Gastroesophageal sphincter (tissue), 4 donors: ENCODE measurements around the gene PNKP. TPM values are rescaled to one million over a fixed set of nuclear protein-coding genes. Genes with fewer than 3 reads are reported as not detected.

Source experiments
- ATAC-seq: fragments of 150-250 bp; one replicate; pipeline ENCODE4 v1.9.1; 2016; ENCODE audit warnings: mild to moderate bottlenecking, moderate library complexity
- H3K27ac ChIP-seq, 4 donors: fragments of 200-600 bp; sonication (generic) in 3 of 4; 1 replicate in 3 of 4; 2 replicates in 1 of 4; pipeline ENCODE4 v1.5.1; 2016 to 2019
- H3K27me3 ChIP-seq: fragments of 200-600 bp; sonication (generic); one replicate; pipeline ENCODE4 v1.5.1; 2019
- H3K36me3 ChIP-seq, 2 donors: fragments of 200-600 bp; sonication (generic); one replicate each; pipeline ENCODE4 v1.5.1; 2019; ENCODE audit warnings: control low read depth in 1 of 2
- H3K4me1 ChIP-seq, 3 donors: fragments of 200-600 bp; sonication (generic); 1 replicate in 2 of 3; 2 replicates in 1 of 3; pipeline ENCODE4 v1.5.1; 2016 to 2019; ENCODE audit warnings: control low read depth in 2 of 3
- H3K4me3 ChIP-seq, 2 donors: fragments of 200-600 bp; sonication (generic); one replicate each; pipeline ENCODE4 v1.5.1; 2019; ENCODE audit warnings: mild to moderate bottlenecking in 1 of 2, moderate library complexity in 1 of 2
- H3K9me3 ChIP-seq, 3 donors: fragments of 200-600 bp; sonication (generic); one replicate each; pipeline ENCODE4 v1.5.1; 2017 to 2019; ENCODE audit warnings: control low read depth in 2 of 3
- EP300 ChIP-seq: sonication (generic); formaldehyde crosslinking; IDR thresholded peaks from one replicate; pipeline ENCODE4 v1.6.1; 2017; ENCODE audit warnings: antibody characterized with exemption, mild to moderate bottlenecking
- POLR2A ChIP-seq, 2 donors: fragments of 450-650 bp; IDR thresholded peaks; one replicate each; pipeline ENCODE4 v1.6.1; 2017; ENCODE audit warnings: antibody characterized with exemption in 2 of 2, mild to moderate bottlenecking in 2 of 2, moderate library complexity in 1 of 2
- POLR2AphosphoS5 ChIP-seq: sonication (generic); formaldehyde crosslinking; IDR thresholded peaks from one replicate; pipeline ENCODE4 v1.6.1; 2017; ENCODE audit warnings: antibody characterized with exemption
- WGBS, 2 donors: methylation state at CpG; one replicate each; pipeline ENCODE4 v1.1.5; 2018; ENCODE audit warnings: low coverage in 1 of 2; 5-methylcytosine and 5-hydroxymethylcytosine counted together
- total RNA-seq, 4 donors: library from RNA; depleted of rRNA; stranded (reverse); fragments of >200 nt; gene quantifications; one replicate each; pipeline ENCODE4 v1.1.0, GENCODE V29; 2016
- TF ChIP-seq, protein P1 (sequence below), 4 experiments: fragments of 200-600 bp in 2 of 4; fragments of 450-650 bp in 2 of 4; sonication (generic) in 1 of 4; IDR thresholded peaks; one replicate each; pipeline ENCODE4 v1.5.1; 2017 to 2019; ENCODE audit warnings: antibody characterized with exemption in 4 of 4, mild to moderate bottlenecking in 2 of 4, moderate library complexity in 2 of 4

PNKP gene
- total RNA-seq, 4 donors from 2014 or later: 12.5 to 64.3 (median 29.4) TPM

- ATAC-seq: no peak
- Histone ChIP-seq H3K36me3 (peaks cover 0 to 27% of the 10 kb centered on the region in 2 donors), H3K27ac (no peak overlapping the region), H3K9me3 (no peaks in the 10 kb centered on the region), H3K27me3 (no peaks in the 10 kb centered on the region), H3K4me3 (no peak overlapping the region), H3K4me1 (no peaks in the 10 kb centered on the region)
- 80 to 100% methylated on average over 2 of the region's 3 CpGs for WGBS, 2 donors
- no peak for TF ChIP-seq POLR2AphosphoS5
- no peak for TF ChIP-seq POLR2A (IDR thresholded peaks at IDR 0.05)
- TF ChIP-seq, protein P1, sequence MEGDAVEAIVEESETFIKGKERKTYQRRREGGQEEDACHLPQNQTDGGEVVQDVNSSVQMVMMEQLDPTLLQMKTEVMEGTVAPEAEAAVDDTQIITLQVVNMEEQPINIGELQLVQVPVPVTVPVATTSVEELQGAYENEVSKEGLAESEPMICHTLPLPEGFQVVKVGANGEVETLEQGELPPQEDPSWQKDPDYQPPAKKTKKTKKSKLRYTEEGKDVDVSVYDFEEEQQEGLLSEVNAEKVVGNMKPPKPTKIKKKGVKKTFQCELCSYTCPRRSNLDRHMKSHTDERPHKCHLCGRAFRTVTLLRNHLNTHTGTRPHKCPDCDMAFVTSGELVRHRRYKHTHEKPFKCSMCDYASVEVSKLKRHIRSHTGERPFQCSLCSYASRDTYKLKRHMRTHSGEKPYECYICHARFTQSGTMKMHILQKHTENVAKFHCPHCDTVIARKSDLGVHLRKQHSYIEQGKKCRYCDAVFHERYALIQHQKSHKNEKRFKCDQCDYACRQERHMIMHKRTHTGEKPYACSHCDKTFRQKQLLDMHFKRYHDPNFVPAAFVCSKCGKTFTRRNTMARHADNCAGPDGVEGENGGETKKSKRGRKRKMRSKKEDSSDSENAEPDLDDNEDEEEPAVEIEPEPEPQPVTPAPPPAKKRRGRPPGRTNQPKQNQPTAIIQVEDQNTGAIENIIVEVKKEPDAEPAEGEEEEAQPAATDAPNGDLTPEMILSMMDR (IDR thresholded peaks at IDR 0.05): no peak
- TF ChIP-seq EP300: no peak
Observed at GRCh38 chr19:49843265-49843664, 24.1 kb downstream of the PNKP start.

DNA sequence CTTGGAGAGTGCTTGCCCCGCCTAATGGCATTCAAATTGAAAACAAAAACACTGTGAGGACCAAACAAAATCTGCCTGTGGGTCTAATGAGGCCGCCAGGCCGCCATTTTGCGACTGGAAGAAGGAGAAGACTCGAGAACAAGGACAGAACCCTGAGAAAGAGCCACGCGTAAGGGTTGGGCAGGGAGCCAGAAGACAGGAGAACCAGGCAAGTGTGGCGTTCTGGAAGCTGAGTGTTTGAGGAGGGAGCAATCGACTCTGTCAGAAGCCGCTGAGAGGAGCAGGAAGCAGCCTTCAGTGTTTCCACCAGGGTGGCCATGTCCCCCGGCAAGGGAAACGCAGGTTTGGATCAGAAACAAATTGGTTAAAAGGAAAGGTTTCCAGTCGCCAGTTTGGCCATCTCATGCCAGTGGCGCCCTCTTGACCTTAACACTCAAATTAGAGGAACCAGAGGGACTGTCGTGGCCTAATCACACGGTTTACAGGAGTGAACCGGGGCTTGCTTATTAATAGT, 26.6 kb downstream of the PNKP start:
- TF ChIP-seq POLR2A (IDR thresholded peaks at IDR 0.05) (no peak), POLR2AphosphoS5 (no peak), EP300 (no peak)
- TF ChIP-seq, protein P1 (IDR thresholded peaks at IDR 0.05): no peak
- no peak for ATAC-seq
- H3K4me3 ChIP-seq: no peak overlapping the region
- no peaks in the 10 kb centered on the region for H3K27me3 ChIP-seq
- H3K27ac ChIP-seq: no peak overlapping the region
- H3K36me3 ChIP-seq: peaks cover 0 to 52% of the 10 kb centered on the region in 2 donors
- no peaks in the 10 kb centered on the region for H3K4me1 ChIP-seq
- H3K9me3 ChIP-seq: no peaks in the 10 kb centered on the region
- WGBS, 2 donors: 81% methylated on average over 9 to 17 of the region's 17 CpGs

DNA sequence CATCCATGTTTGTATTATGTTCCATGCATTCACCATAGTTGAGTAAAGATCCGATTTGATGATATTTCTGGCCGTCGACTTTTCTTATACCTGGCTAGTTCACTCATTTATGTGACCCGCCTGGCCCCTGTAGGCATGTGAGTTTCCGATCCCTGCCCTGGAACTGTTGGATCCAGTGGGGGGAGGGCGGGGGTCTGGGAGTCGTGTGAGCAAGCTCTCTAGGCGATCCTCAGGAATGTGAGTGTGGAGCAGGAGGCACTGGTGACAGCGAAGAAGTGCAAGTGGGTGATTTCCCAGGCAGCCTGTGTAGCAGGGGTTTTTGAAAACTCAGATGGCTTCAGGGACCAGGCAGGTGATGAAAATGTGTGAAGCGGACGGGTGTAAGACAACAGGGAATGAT, 27.1 kb downstream of the PNKP start:
- peaks cover 0 to 57% of the 10 kb centered on the region in 2 donors for H3K36me3 ChIP-seq
- H3K27ac ChIP-seq: no peak overlapping the region
- ATAC-seq: no peak
- no peaks in the 10 kb centered on the region for H3K9me3 ChIP-seq
- TF ChIP-seq POLR2A (IDR thresholded peaks at IDR 0.05) (no peak), POLR2AphosphoS5 (no peak), EP300 (no peak)
- TF ChIP-seq, protein P1 (IDR thresholded peaks at IDR 0.05): no peak
- H3K4me1 ChIP-seq: no peaks in the 10 kb centered on the region
- no peaks in the 10 kb centered on the region for H3K27me3 ChIP-seq
- WGBS, 2 donors: 77 to 90% methylated on average over 5 to 9 of the region's 11 CpGs
- no peak overlapping the region for H3K4me3 ChIP-seq

GRCh38 chr19:49839713-49840112, 27.7 kb downstream of the PNKP start:
- no peak for ATAC-seq
- WGBS, 2 donors: 80 to 95% methylated on average over 3 to 8 of the region's 11 CpGs
- TF ChIP-seq EP300 (no peak), POLR2A (IDR thresholded peaks at IDR 0.05) (no peak), POLR2AphosphoS5 (no peak)
- TF ChIP-seq, protein P1 (IDR thresholded peaks at IDR 0.05): no peak
- Histone ChIP-seq H3K36me3 (peaks cover 0 to 63% of the 10 kb centered on the region in 2 donors), H3K4me1 (no peaks in the 10 kb centered on the region), H3K4me3 (no peak overlapping the region), H3K27me3 (no peaks in the 10 kb centered on the region), H3K9me3 (no peaks in the 10 kb centered on the region), H3K27ac (no peak overlapping the region)

DNA sequence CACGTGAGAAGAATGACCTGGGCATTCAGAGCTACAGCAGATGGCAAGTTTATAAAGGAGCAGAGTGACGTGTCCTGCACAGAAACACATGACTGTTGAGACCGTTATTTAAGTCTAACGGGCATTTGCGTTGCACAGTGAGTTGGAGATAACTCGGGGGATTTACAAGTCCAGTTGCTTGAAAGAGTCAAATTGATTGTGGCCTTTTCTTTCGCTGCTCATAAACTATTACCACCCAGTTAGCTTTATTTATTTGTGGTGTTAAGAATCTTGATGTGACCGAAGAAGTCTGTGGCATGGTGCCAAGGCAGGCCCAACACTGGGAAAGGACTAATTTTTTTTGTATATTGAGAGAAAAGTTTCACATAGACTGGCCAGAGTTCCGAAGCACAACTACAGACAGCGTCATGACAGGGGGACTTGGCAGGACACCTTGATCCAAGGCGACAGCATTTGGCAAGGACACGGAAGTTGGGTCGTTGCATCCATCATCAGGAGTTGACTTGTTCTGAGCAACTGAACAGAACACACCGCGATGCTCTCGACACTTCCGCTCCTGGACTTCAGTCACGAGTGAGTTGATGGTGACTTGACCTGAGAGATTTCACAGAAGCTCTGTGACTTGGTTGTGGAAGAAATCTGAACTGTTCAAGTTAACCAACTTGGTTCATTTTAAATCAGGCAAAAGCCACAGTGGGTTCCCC, 28.3 kb downstream of the PNKP start:
- ATAC-seq: no peak
- no peak overlapping the region for H3K27ac ChIP-seq
- H3K9me3 ChIP-seq: no peaks in the 10 kb centered on the region
- H3K4me1 ChIP-seq: no peaks in the 10 kb centered on the region
- peaks cover 0 to 70% of the 10 kb centered on the region in 2 donors for H3K36me3 ChIP-seq
- no peaks in the 10 kb centered on the region for H3K27me3 ChIP-seq
- H3K4me3 ChIP-seq: no peak overlapping the region
- 89 to 91% methylated on average over 8 to 18 of the region's 18 CpGs for WGBS, 2 donors
- TF ChIP-seq POLR2A (IDR thresholded peaks at IDR 0.05) (no peak), POLR2AphosphoS5 (no peak), EP300 (no peak)
- TF ChIP-seq, protein P1 (IDR thresholded peaks at IDR 0.05): no peak
